ENCODE measurements around the gene ATPAF1.

Gene ATPAF1

GRCh38 chr1:46667782-46668760 is at the start of gene ATPAF1:
Gene ATPAF1, minus strand, starts transcription at chr1:46668364. Its CDS starts 42 bp downstream, at chr1:46668322.
- POLR2A ChIA-PET: interaction anchor here (0.9 to 3.2 kb wide), 5 partner anchors 10 to 64 kb away, joined by 3 to 16 read pairs (median 4); partner anchors contain the start of genes MKNK1 and MOB3C
- CTCF ChIA-PET: interaction anchor here (0.5 to 1.7 kb wide), 6 partner anchors 35 to 133 kb away, joined by 3 to 5 read pairs (median 4); no protein-coding TSS in a partner anchor
- peaks cover 4 to 37% of the 10 kb centered on the region in 2 experiments; a peak in 2 of 3 replicates for H3K36me3 ChIP-seq (ENCODE audit: control insufficient read depth in 2 of 2, insufficient read depth in 1 of 2, low read length in 2 of 2)
- H3K9me3 ChIP-seq (ENCODE audit: control insufficient read depth, insufficient read depth, low read depth, low read length): no peaks in the 10 kb centered on the region
- H3K4me1 ChIP-seq (ENCODE audit: control insufficient read depth, insufficient read depth, low read length): no peaks in the 10 kb centered on the region
- H3K4me3 ChIP-seq (ENCODE audit: low read depth, low read length): peak within 1 kb of the TSS; percentile 66
- H3K27ac ChIP-seq (ENCODE audit: extremely low read depth, low read depth, low read length): peak within 1 kb of the TSS; percentile 74; the same call in 1 of the 2 replicates
- TF ChIP-seq ZNF513 (tag by site-specific recombination; IDR thresholded peaks at IDR 0.05) (peak; percentile 84; the same call in 1 of the 2 replicates), ZNF23 (tag by site-specific recombination; IDR thresholded peaks at IDR 0.05; ENCODE audit: borderline replicate concordance) (no peak), ZNF549 (tag by site-specific recombination; IDR thresholded peaks at IDR 0.05) (peak; percentile 44; the same call in 1 of the 2 replicates), BCL11A (tag by site-specific recombination; IDR thresholded peaks at IDR 0.05; ENCODE audit: low read depth) (no peak), ZNF48 (tag by site-specific recombination; IDR thresholded peaks at IDR 0.05) (no peak), ZNF37A (tag by site-specific recombination; IDR thresholded peaks at IDR 0.05) (0 out of 2 replicates have a peak, but pooled peaks have one; percentile 14), ZBTB48 (tag by site-specific recombination; IDR thresholded peaks at IDR 0.05) (no peak), ZBTB10 (tag by site-specific recombination; IDR thresholded peaks at IDR 0.05) (no peak), ZIC2 (tag by site-specific recombination; IDR thresholded peaks at IDR 0.05) (no peak), ZNF155 (tag by site-specific recombination; IDR thresholded peaks at IDR 0.05) (no peak), ZNF629 (tag by site-specific recombination; IDR thresholded peaks at IDR 0.05) (no peak), ZNF133 (tag by site-specific recombination; IDR thresholded peaks at IDR 0.05) (no peak), SP2 (tag by site-specific recombination; IDR thresholded peaks at IDR 0.05) (peak; percentile 81), ZFP3 (tag by site-specific recombination; IDR thresholded peaks at IDR 0.05; ENCODE audit: low read depth) (no peak), ZNF830 (tag by site-specific recombination; IDR thresholded peaks at IDR 0.05; ENCODE audit: low read depth) (0 out of 2 replicates have a peak, but pooled peaks have one; percentile 23), ZNF777 (tag by site-specific recombination; IDR thresholded peaks at IDR 0.05; ENCODE audit: borderline replicate concordance) (no peak), ZNF561 (tag by site-specific recombination; IDR thresholded peaks at IDR 0.05; ENCODE audit: borderline replicate concordance) (peak; percentile 66; the same call in 1 of the 2 replicates), HOXC10 (CRISPR knock-in tag; IDR thresholded peaks at IDR 0.05) (0 out of 2 replicates have a peak, but pooled peaks have one; percentile 46)
- TF ChIP-seq, protein P1, sequence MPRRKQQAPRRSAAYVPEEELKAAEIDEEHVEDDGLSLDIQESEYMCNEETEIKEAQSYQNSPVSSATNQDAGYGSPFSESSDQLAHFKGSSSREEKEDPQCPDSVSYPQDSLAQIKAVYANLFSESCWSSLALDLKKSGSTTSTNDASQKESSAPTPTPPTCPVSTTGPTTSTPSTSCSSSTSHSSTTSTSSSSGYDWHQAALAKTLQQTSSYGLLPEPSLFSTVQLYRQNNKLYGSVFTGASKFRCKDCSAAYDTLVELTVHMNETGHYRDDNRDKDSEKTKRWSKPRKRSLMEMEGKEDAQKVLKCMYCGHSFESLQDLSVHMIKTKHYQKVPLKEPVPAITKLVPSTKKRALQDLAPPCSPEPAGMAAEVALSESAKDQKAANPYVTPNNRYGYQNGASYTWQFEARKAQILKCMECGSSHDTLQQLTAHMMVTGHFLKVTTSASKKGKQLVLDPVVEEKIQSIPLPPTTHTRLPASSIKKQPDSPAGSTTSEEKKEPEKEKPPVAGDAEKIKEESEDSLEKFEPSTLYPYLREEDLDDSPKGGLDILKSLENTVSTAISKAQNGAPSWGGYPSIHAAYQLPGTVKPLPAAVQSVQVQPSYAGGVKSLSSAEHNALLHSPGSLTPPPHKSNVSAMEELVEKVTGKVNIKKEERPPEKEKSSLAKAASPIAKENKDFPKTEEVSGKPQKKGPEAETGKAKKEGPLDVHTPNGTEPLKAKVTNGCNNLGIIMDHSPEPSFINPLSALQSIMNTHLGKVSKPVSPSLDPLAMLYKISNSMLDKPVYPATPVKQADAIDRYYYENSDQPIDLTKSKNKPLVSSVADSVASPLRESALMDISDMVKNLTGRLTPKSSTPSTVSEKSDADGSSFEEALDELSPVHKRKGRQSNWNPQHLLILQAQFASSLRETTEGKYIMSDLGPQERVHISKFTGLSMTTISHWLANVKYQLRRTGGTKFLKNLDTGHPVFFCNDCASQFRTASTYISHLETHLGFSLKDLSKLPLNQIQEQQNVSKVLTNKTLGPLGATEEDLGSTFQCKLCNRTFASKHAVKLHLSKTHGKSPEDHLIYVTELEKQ (tag by site-specific recombination; IDR thresholded peaks at IDR 0.05; ENCODE audit: borderline replicate concordance): no peak
- TF ChIP-seq, protein P2, sequence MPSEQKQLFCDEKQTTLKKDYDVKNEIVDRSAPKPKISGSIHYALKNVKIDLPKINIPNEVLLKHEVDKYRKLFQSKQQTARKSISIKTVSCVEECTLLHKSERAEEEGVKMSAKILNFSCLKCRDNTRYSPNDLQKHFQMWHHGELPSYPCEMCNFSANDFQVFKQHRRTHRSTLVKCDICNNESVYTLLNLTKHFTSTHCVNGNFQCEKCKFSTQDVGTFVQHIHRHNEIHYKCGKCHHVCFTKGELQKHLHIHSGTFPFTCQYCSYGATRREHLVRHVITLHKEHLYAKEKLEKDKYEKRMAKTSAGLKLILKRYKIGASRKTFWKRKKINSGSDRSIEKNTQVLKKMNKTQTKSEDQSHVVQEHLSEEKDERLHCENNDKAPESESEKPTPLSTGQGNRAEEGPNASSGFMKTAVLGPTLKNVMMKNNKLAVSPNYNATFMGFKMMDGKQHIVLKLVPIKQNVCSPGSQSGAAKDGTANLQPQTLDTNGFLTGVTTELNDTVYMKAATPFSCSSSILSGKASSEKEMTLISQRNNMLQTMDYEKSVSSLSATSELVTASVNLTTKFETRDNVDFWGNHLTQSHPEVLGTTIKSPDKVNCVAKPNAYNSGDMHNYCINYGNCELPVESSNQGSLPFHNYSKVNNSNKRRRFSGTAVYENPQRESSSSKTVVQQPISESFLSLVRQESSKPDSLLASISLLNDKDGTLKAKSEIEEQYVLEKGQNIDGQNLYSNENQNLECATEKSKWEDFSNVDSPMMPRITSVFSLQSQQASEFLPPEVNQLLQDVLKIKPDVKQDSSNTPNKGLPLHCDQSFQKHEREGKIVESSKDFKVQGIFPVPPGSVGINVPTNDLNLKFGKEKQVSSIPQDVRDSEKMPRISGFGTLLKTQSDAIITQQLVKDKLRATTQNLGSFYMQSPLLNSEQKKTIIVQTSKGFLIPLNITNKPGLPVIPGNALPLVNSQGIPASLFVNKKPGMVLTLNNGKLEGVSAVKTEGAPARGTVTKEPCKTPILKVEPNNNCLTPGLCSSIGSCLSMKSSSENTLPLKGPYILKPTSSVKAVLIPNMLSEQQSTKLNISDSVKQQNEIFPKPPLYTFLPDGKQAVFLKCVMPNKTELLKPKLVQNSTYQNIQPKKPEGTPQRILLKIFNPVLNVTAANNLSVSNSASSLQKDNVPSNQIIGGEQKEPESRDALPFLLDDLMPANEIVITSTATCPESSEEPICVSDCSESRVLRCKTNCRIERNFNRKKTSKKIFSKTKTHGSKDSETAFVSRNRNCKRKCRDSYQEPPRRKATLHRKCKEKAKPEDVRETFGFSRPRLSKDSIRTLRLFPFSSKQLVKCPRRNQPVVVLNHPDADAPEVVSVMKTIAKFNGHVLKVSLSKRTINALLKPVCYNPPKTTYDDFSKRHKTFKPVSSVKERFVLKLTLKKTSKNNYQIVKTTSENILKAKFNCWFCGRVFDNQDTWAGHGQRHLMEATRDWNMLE (tag by site-specific recombination; conservative IDR thresholded peaks at IDR 0.05; ENCODE audit: low read depth): no peak
- TF ChIP-seq, protein P3, sequence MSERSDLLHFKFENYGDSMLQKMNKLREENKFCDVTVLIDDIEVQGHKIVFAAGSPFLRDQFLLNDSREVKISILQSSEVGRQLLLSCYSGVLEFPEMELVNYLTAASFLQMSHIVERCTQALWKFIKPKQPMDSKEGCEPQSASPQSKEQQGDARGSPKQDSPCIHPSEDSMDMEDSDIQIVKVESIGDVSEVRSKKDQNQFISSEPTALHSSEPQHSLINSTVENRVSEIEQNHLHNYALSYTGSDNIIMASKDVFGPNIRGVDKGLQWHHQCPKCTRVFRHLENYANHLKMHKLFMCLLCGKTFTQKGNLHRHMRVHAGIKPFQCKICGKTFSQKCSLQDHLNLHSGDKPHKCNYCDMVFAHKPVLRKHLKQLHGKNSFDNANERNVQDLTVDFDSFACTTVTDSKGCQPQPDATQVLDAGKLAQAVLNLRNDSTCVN (tag by site-specific recombination; optimal IDR thresholded peaks at IDR 0.05): peak; percentile 78

Data from HEK293 (cell line).